Lower leg skin (tissue), 3 donors: Measurements from ENCODE around the gene GGT7.

Experiments
- POLR2A ChIP-seq, 2 donors: fragments of 450-650 bp; IDR thresholded peaks; one replicate each; pipeline ENCODE4 v1.6.1; 2016 to 2017; ENCODE audit warnings: antibody characterized with exemption in 2 of 2, mild to moderate bottlenecking in 1 of 2, moderate library complexity in 1 of 2
- TF ChIP-seq, protein P1 (sequence below), 3 donors: fragments of 450-650 bp; IDR thresholded peaks; one replicate each; pipeline ENCODE4 v1.5.1; 2016; ENCODE audit warnings: antibody characterized with exemption in 3 of 3, mild to moderate bottlenecking in 3 of 3, moderate library complexity in 2 of 3

DNA sequence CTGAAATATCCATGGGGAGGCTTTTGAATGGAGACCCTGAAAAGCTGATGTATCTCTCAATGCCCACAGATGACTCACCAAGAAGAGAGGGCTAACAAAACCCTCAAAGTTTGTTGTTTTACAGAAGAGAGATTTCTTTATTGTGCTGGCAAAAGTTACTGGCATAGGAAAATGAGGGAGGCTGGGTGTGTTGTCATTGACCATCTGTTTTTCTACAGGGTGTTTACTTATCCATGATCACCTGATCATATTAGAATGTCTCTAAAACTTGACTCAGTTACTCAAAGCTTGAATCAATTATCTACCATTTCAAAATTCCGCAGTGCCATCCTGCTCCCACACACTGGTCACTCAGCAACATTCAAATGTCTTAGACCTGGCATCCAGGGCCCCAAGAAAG, 57.0 kb downstream of the GGT7 start:
- TF ChIP-seq POLR2A (IDR thresholded peaks at IDR 0.05): no peak
- TF ChIP-seq, protein P1, sequence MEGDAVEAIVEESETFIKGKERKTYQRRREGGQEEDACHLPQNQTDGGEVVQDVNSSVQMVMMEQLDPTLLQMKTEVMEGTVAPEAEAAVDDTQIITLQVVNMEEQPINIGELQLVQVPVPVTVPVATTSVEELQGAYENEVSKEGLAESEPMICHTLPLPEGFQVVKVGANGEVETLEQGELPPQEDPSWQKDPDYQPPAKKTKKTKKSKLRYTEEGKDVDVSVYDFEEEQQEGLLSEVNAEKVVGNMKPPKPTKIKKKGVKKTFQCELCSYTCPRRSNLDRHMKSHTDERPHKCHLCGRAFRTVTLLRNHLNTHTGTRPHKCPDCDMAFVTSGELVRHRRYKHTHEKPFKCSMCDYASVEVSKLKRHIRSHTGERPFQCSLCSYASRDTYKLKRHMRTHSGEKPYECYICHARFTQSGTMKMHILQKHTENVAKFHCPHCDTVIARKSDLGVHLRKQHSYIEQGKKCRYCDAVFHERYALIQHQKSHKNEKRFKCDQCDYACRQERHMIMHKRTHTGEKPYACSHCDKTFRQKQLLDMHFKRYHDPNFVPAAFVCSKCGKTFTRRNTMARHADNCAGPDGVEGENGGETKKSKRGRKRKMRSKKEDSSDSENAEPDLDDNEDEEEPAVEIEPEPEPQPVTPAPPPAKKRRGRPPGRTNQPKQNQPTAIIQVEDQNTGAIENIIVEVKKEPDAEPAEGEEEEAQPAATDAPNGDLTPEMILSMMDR (IDR thresholded peaks at IDR 0.05): no peak
